ENCODE data around the gene FHL1.

- TF ChIP-seq CTCF (conservative IDR thresholded peaks at IDR 0.05) = no peak
- TF ChIP-seq ZFX (IDR thresholded peaks at IDR 0.05) = no peak
These were observed 9.3 kb downstream of the FHL1 start for GRCh38 chrX:136156560-136157117.
